Mucosa of descending colon (tissue), 3 donors: ENCODE data around the gene VAMP5. TPM values are rescaled to one million over a fixed set of nuclear protein-coding genes. Genes with fewer than 3 reads are reported as not detected.
A peak's percentile ranks its signal among the peaks of the same experiment; 100 is the strongest.
"Not testable (repeated sequence)": the region's sequence is repeated elsewhere in the genome, so short reads cannot be mapped to it uniquely, and the experiment has no call there.

ENCODE experiments used
- ATAC-seq: fragments of 200-7000 bp; cut with Tn5 transposase; one replicate; pipeline ENCODE4 v1.9.1; 2020; ENCODE audit warnings: mild to moderate bottlenecking, moderate library complexity
- DNase-seq, 3 donors: peaks; one replicate each; pipeline ENCODE4 v3.0.0-alpha.2; 2020
- H3K36me3 ChIP-seq: fragments of 200-600 bp; one replicate; pipeline ENCODE4 v1.8.0; 2021; ENCODE audit warnings: low read depth, mild to moderate bottlenecking
- H3K4me1 ChIP-seq: fragments of 200-600 bp; one replicate; pipeline ENCODE4 v1.8.0; 2021; ENCODE audit warnings: low read depth, mild to moderate bottlenecking
- H3K4me3 ChIP-seq: fragments of 200-600 bp; one replicate; pipeline ENCODE4 v1.8.0; 2021; ENCODE audit warnings: mild to moderate bottlenecking
- H3K9me3 ChIP-seq: fragments of 200-600 bp; one replicate; pipeline ENCODE4 v1.8.0; 2021; ENCODE audit warnings: mild to moderate bottlenecking
- CTCF ChIP-seq: fragments of 200-600 bp; IDR thresholded peaks from one replicate; pipeline ENCODE4 v1.8.0; 2022; ENCODE audit warnings: antibody characterized with exemption, mild to moderate bottlenecking
- intact Hi-C, 2 donors: fragments of 100-400 bp; cut with DNase I in 1 of 2; cut with micrococcal nuclease in 1 of 2; formaldehyde crosslinking; loops; one replicate each; pipeline versions ENCODE4 v1.11.0 to v1.11.1; 2022; cut with DNase I, micrococcal nuclease
- total RNA-seq, 3 donors: library from RNA; stranded (reverse); fragmentation: NEBNext Ultra II Directional in 2 of 3; extraction: Animal tissue kit (Norgen Biotek cat#: 25700) in 2 of 3; gene quantifications; one replicate each; pipeline versions ENCODE4 v1.2.1 to v1.2.4, GENCODE V29; 2021 to 2023
- donor health status: DM: no; HTN: no; CAD: no; lungs with moderate emphysema.
- donor health status: DM: no; HTN: no; CAD: no.
- donor health status: DM: no; HTN: yes; CAD: no.

The VAMP5 gene
- total RNA-seq, 3 donors from 2014 or later: 10.8 to 39.3 (median 28.3) TPM

GRCh38 chr2:85542777-85543176, 41.5 kb upstream of the VAMP5 start:
- Histone ChIP-seq H3K9me3 (no peaks in the 10 kb centered on the region), H3K4me3 (no peak overlapping the region), H3K4me1 (peaks cover 20% of the 10 kb centered on the region), H3K36me3 (peaks cover 17% of the 10 kb centered on the region)
- DNase-seq: no peak
- ATAC-seq: no peak
- intact Hi-C loops: no loop called here
- TF ChIP-seq CTCF: no peak

- ATAC-seq, intact Hi-C loops, H3K9me3 ChIP-seq, H3K4me3 ChIP-seq, DNase-seq: not testable (repeated sequence)
- peaks cover 17% of the 10 kb centered on the region for H3K36me3 ChIP-seq
- peaks cover 18% of the 10 kb centered on the region for H3K4me1 ChIP-seq
Observed at GRCh38 chr2:85544254-85544691, 40.0 kb upstream of the VAMP5 start.

GRCh38 chr2:85544915-85545779, 39.1 kb upstream of the VAMP5 start:
- Histone ChIP-seq H3K36me3 (peaks cover 17% of the 10 kb centered on the region), H3K4me1 (peaks cover 18% of the 10 kb centered on the region)
- ATAC-seq, H3K4me3 ChIP-seq, intact Hi-C loops, DNase-seq, H3K9me3 ChIP-seq: not testable (repeated sequence)

GRCh38 chr2:85545780-85546240, 38.4 kb upstream of the VAMP5 start:
- H3K36me3 ChIP-seq: peaks cover 17% of the 10 kb centered on the region
- no peaks in the 10 kb centered on the region for H3K9me3 ChIP-seq
- ATAC-seq (peak; percentile 3), DNase-seq (no peak)
- no peak for TF ChIP-seq CTCF
- no peak overlapping the region for H3K4me3 ChIP-seq
- H3K4me1 ChIP-seq: peaks cover 15% of the 10 kb centered on the region
- intact Hi-C loops: no loop called here

- intact Hi-C loops: no loop called here
- H3K4me1 ChIP-seq: peaks cover under 1% of the 10 kb centered on the region
- H3K36me3 ChIP-seq: peaks cover 9% of the 10 kb centered on the region
- no peak for DNase-seq
- ATAC-seq: no peak
- no peaks in the 10 kb centered on the region for H3K9me3 ChIP-seq
- no peak overlapping the region for H3K4me3 ChIP-seq
- TF ChIP-seq CTCF: no peak
Observed at GRCh38 chr2:85547089-85547858, 37.0 kb upstream of the VAMP5 start.

GRCh38 chr2:85547859-85548607, 36.2 kb upstream of the VAMP5 start:
- no peak for DNase-seq
- H3K4me1 ChIP-seq: no peaks in the 10 kb centered on the region
- intact Hi-C loops: no loop called here
- peaks cover 5% of the 10 kb centered on the region for H3K36me3 ChIP-seq
- no peak overlapping the region for H3K4me3 ChIP-seq
- no peak for TF ChIP-seq CTCF
- peak; percentile 14 for ATAC-seq
- H3K9me3 ChIP-seq: no peaks in the 10 kb centered on the region
